Measurements from ENCODE around the gene MS4A14.
"Not testable (repeated sequence)": the region's sequence is repeated elsewhere in the genome, so short reads cannot be mapped to it uniquely, and the experiment has no call there.

Gene MS4A14
- 0 reads per million in 3 experiments for total RNA-seq

DNA sequence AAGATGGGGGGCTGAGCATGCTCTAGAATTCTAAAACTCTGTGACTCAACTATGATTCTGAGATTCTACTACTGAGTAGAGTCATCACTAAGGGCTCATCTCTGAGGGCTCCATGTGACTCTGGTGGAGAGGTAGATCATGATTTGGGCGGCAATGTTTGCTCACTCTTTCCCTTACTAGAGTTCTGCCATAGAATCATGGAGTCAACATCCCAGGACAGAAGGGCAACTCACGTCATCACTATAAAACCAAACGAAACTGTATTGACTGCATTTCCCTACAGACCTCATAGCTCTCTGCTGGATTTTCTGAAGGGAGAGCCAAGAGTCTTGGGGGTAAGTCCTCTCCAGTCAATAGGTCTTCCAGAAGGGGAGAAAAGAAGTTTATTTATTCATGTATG is at the start of gene MS4A14:
TSS of gene MS4A14 (plus strand) at position 78 of the 400 bp plus-strand sequence. CDS start at position 198, 120 bp downstream.
- no peak for DNase-seq

- DNase-seq = no peak
These were observed 49.0 kb upstream of the MS4A14 start for GRCh38 chr11:60347084-60347797.

DNA sequence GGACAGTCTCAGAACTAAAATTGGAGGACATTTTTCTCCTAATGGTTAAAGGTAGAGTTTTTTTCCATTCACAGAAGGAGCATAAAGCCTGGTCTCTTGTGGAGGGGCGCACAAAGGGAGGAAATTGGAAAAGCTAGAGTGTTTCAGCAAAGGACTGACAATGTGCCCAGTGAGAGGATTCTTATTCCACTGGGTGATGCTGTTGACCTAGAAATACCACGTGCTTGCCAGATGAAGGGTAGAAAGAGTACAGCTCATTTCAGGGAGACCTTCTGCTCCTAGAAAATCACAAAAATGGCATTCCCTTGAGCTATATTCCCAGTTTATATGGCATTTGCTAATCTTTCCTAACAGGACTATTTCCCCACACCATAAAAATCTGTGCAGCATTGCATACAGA is 48.1 kb upstream of the MS4A14 start:
- no peak for DNase-seq

GRCh38 chr11:60349990-60350389 is 46.3 kb upstream of the MS4A14 start:
- DNase-seq = no peak

GRCh38 chr11:60357771-60358170 is 38.5 kb upstream of the MS4A14 start:
- no peak for DNase-seq

DNA sequence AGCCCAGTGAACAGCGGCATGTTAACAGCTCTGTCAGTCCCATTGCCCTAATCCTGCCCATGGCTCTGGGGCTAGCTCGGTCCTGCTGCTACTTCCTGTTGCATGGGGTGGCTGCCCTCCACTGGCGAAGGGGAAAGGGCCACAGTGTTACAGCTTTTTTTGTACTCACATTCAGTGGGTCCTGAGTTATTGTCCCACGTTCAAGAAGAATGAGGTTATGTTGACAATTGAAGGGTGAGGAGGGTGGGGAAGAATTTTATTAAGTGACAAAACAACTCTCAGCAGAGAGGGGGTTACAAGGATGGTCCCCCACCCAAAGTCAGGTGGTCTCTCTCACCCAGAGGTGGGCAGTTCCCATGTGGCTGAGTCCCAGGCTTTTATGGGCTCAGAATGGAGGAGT is 35.6 kb upstream of the MS4A14 start:
- DNase-seq = no peak

DNA sequence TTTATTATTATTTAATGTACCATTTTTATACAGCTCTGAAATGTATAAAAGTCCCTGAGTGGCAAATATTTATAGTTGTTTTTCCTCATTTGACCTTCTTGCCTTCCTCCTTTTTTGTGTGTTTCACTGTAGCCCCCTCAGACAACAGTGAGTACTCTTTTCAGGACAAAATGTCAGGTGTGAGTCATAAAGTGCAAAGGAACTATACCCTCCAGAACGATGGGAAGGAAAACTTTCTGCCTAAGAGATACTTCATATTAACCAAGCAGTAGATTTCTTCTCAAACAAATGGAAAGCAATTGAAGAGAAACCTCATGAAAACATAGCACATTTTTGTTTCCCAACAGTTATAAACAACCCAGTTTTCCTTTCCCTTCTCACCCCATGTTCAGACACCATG is 34.0 kb upstream of the MS4A14 start:
- no peak for DNase-seq

DNA sequence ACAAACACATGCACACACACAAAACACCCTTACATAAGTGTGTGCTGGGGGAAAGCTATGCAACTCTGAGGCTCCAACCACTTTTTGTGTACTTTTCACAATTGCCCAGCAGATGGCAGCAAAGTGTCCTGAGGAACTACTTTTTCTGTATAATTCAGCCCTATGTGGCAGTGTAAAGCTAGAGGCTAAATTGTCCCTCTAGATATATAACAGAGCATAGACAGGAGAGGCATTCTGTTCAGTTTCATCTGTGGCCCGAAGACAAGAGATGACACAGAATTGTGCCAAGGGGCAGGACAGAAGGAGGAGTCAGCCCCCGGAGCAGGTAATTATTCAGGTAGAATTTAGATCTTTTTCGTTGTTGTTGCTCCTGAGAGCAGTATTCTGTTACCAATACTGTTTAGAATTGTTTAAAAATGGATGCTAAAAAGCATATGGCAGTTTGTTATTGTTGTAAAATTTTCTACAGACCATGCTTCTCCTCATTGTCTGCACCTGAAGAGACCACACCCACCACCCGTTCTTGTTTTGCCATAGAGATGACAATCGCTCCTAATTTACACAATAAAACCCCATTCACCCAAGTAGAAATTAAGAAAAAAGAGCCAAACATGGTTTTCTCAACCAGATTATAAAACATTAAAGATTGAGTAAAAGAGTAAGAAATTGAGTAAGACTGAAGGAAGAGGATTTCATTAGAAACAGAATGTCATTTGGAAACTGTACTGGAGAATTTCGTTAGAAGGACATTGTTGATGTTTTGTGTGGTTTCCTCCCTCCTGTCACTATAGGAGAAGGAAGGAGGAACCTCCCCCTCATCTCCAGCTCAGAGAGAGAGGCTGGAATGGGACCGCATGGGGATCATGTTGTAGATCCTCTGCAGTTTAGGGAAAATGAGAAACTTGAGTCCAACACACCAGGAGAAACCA is 32.5 kb upstream of the MS4A14 start:
- DNase-seq = peak; percentile 31

DNA sequence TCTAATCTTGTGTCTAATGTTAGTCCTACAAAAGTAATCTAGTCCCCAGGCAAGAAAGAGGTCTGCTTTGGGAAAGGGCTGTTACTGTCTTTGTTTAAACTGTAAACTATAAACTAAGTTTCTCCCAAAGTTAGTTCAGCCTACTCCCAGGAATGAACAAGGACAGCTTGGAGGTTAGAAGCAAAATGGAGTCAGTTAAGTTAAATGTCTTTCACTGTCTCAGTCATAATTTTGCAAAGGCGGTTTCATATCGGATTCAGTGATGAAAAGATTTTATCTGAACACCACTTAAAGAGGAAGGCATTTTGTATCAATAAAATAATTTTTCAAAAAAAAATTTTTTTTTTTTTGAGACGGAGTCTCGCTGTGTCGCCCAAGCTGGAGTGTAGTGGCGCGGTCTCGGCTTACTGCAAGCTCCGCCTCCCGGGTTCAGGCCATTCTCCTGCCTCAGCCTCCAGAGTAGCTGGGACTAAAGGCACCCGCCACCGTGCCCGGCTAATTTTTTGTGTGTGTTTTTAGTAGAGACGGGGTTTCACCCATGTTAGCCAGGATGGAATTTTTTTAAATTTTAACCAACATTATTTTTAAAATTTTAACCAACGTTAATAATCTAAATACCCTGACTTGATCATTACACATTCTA is 29.9 kb upstream of the MS4A14 start:
- not testable (repeated sequence) for DNase-seq

GRCh38 chr11:60367009-60367408 is 29.2 kb upstream of the MS4A14 start:
- no peak for DNase-seq

DNA sequence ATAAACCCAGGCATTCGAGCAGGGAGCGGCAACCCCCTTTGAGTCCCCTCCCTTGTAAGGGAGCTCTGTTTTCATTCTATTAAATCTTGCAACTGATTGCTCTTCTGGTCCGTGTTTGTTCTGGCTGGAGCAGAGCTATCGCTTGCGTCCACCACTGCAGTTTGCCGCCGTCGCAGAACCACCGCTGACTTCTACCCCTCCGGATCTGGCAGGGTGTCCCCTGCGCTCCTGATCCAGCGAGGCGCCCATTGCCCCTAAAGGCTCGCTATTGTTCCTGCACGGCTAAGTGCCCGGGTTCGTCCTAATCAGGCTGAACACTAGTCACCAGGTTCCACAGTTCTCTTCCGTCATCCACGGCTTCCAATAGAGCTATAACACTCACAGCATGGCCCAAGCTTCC is 28.4 kb upstream of the MS4A14 start:
- no peak for DNase-seq

- no peak for DNase-seq
These were observed 25.9 kb upstream of the MS4A14 start for GRCh38 chr11:60370252-60370810.

DNA sequence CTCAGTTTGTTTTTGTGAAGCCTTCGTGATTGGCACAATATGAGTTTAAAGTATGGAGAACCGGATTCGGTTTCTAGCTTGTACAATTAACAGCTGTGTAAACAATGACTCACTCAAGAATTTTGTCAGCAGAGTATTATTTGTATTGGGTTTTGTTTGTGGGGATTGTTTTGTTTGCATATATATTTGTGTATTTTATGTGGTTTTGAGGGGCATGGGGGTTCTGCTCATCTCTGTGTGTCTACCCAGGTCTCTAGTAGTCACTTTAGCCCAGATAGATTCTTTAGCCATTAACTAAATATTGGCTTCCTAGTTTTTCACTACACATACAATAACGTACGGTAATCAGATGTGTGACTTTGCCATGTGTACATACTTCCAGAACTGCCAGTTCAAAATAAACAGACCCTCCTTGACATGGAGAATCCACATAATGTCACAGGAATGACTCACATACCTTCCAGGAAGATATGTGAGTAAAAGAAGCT is 25.4 kb upstream of the MS4A14 start:
- DNase-seq = no peak

- DNase-seq = no peak
These were observed 24.9 kb upstream of the MS4A14 start for GRCh38 chr11:60371386-60371785.

GRCh38 chr11:60371854-60372253 is 24.4 kb upstream of the MS4A14 start:
- no peak for DNase-seq

- no peak for DNase-seq
These were observed 23.5 kb upstream of the MS4A14 start for GRCh38 chr11:60372767-60373166.

- no peak for DNase-seq
These were observed 20.9 kb upstream of the MS4A14 start for GRCh38 chr11:60375316-60375715.

DNA sequence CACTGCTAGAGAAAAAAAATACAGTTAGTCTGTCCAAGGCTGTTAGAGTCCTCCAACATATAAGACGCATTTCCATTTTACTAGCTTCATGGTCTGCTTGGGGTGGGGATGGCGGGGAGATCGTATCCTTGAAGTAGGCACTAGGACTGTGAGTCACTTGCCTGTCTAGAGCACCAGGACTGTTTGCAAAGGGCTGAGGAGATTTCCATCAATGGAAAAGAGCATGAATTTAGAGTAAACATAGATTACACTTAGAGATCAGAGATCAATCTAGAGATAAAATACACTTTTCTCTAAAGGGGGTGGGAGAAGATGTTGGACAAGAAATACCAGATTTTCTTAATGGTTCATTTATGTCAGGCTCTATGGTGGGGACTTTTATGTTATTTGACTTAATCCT is 19.7 kb upstream of the MS4A14 start:
- DNase-seq = no peak

DNA sequence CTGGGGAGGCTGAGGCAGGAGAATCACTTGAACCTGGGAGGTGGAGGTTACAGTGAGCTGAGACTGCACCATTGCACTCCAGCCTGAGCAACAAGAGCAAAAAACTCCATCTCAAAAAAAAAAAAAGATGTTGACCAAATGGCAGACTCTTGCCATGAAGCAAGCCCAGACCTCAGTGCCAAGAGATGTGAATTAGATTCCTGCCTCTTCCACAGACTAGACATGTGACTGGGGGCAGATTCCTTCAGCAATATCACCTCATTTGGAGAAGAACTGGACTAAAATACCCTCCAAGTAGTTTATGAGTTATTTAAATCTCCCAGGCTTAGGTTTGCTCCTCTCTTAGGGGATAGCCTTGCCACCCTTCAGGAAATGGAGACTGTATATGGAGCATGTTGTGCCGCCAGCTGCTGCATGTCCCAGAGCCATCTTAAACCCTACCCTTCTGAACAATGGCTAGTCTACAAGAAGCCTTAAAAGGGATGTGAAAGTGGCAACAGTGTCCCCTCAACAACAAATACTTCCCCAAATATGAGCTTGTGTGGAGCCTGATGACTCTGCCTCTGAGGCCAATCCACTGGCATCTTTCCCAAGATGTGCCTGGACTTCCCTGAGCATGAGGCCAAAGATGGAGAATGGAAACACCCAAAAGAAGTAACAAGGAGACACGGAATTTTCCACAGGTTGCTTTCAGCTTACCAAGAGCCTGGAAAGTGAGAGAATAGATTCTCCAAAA is 18.7 kb upstream of the MS4A14 start:
- no peak for DNase-seq

GRCh38 chr11:60378354-60378753 is 17.9 kb upstream of the MS4A14 start, which contains the start of gene MS4A7:
Gene MS4A7 (plus strand): TSS chr11:60378532. CDS start chr11:60383142, 4,610 bp downstream.
- no peak for DNase-seq

DNA sequence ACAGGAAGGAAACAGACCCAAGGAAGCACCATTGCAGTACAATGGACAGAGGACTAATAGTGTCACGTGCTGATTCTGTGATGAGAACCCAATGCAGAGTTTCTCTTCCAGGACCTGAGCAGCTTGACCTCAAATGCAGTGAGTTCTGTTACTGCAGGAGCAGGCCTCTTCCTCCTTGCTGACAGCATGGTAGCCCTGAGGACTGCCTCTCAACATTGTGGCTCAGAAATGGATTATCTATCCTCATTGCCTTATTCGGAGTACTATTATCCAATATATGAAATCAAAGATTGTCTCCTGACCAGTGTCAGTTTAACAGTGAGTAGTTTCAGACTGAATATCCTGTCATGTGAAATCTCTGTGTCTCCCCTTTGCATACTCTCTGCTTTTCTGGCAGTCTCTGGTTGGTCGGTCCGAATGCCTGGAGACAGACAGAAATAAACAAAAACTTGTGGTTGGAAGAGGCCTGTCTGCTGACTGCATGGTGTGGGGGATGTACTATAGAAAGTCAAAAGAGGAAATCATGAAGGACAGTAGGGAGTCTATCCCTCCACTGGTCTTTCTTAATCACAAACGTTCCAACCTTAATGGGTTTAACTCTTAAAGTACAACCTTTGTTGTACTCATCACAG is 6.9 kb upstream of the MS4A14 start:
- no peak for DNase-seq

GRCh38 chr11:60390419-60390818 is 5.8 kb upstream of the MS4A14 start:
- no peak for DNase-seq
